ENCODE data around the gene GPBP1L1.

GRCh38 chr1:45679123-45679522 lies 7.2 kb downstream of the GPBP1L1 start:
- TF ChIP-seq, protein P1, sequence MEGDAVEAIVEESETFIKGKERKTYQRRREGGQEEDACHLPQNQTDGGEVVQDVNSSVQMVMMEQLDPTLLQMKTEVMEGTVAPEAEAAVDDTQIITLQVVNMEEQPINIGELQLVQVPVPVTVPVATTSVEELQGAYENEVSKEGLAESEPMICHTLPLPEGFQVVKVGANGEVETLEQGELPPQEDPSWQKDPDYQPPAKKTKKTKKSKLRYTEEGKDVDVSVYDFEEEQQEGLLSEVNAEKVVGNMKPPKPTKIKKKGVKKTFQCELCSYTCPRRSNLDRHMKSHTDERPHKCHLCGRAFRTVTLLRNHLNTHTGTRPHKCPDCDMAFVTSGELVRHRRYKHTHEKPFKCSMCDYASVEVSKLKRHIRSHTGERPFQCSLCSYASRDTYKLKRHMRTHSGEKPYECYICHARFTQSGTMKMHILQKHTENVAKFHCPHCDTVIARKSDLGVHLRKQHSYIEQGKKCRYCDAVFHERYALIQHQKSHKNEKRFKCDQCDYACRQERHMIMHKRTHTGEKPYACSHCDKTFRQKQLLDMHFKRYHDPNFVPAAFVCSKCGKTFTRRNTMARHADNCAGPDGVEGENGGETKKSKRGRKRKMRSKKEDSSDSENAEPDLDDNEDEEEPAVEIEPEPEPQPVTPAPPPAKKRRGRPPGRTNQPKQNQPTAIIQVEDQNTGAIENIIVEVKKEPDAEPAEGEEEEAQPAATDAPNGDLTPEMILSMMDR (IDR thresholded peaks at IDR 0.05; ENCODE audit: insufficient read depth, low read length), result no peak
- TF ChIP-seq POLR2AphosphoS5 (IDR thresholded peaks at IDR 0.05; ENCODE audit: low read depth) (no peak), GABPA (IDR thresholded peaks at IDR 0.05; ENCODE audit: low read depth) (no peak)

All from HL-60 (cell line).